Keratinocyte (primary cell): Measurements from ENCODE around the gene KLHL10. TPM values are rescaled to one million over a fixed set of nuclear protein-coding genes. Genes with fewer than 3 reads are reported as not detected.

ENCODE experiments used
- DNase-seq: peaks from one replicate; pipeline ENCODE4 v3.0.0-alpha.2; 2011; ENCODE audit warnings: low read depth, missing footprints, low spot score
- FAIRE-seq: peaks from 2 replicates; lab custom pipeline; 2011; peaks lifted over from hg19 to GRCh38; lab: Jason Lieb, UNC
- H2AFZ ChIP-seq: 2 replicates; pipeline ENCODE4 v1.6.0; 2012; ENCODE audit warnings: low read length, control low read depth, inconsistent platforms; ENCODE audit not compliant: control insufficient read depth
- H3K27ac ChIP-seq: 2 replicates; pipeline ENCODE4 v1.5.1; 2011; ENCODE audit warnings: low read length; ENCODE audit not compliant: control insufficient read depth, insufficient read depth
- H3K27me3 ChIP-seq: 3 replicates; pipeline ENCODE4 v1.6.0; 2011; ENCODE audit warnings: low read length; ENCODE audit not compliant: control insufficient read depth, insufficient read depth; ENCODE audit errors: extremely low read depth
- H3K36me3 ChIP-seq, 2 experiments: 2 replicates in 1 of 2; 3 replicates in 1 of 2; pipeline ENCODE4 v1.5.1; 2011; ENCODE audit warnings: low read length in 2 of 2, mild to moderate bottlenecking in 1 of 2; ENCODE audit not compliant: control insufficient read depth in 2 of 2, insufficient read depth in 2 of 2; ENCODE audit errors: extremely low read depth in 1 of 2
- H3K4me1 ChIP-seq: 3 replicates; pipeline ENCODE4 v1.5.1; 2011; ENCODE audit warnings: low read length; ENCODE audit not compliant: control insufficient read depth, insufficient read depth; ENCODE audit errors: extremely low read depth
- H3K4me2 ChIP-seq: 3 replicates; pipeline ENCODE4 v1.6.0; 2011; ENCODE audit warnings: low read depth, low read length; ENCODE audit not compliant: control insufficient read depth, insufficient read depth; ENCODE audit errors: extremely low read depth
- H3K4me3 ChIP-seq, 3 experiments: fragments of 200-600 bp in 1 of 3; sonication (generic) in 1 of 3; 2 replicates in 2 of 3; 3 replicates in 1 of 3; pipeline ENCODE4 v1.5.1; 2011 to 2016; ENCODE audit warnings: low read length in 3 of 3, mild to moderate bottlenecking in 3 of 3, control low read depth in 2 of 3, inconsistent platforms in 1 of 3, low read depth in 1 of 3, mixed read lengths in 1 of 3, mixed run types in 1 of 3, moderate library complexity in 1 of 3; ENCODE audit not compliant: control insufficient read depth in 2 of 3, insufficient read depth in 2 of 3; ENCODE audit errors: extremely low read depth in 1 of 3
- H3K79me2 ChIP-seq: 2 replicates; pipeline ENCODE4 v1.6.0; 2012; ENCODE audit warnings: low read length; ENCODE audit not compliant: control insufficient read depth, insufficient read depth
- H3K9ac ChIP-seq: 3 replicates; pipeline ENCODE4 v1.6.0; 2011; ENCODE audit warnings: low read length; ENCODE audit not compliant: control insufficient read depth, insufficient read depth; ENCODE audit errors: extremely low read depth
- H3K9me1 ChIP-seq: 3 replicates; pipeline ENCODE4 v1.6.0; 2011; ENCODE audit warnings: low read length; ENCODE audit not compliant: control insufficient read depth, insufficient read depth; ENCODE audit errors: extremely low read depth
- H3K9me3 ChIP-seq: 2 replicates; pipeline ENCODE4 v1.5.1; 2012; ENCODE audit warnings: low read depth, low read length; ENCODE audit not compliant: control insufficient read depth
- H4K20me1 ChIP-seq: 3 replicates; pipeline ENCODE4 v1.6.0; 2011; ENCODE audit warnings: low read length; ENCODE audit not compliant: control insufficient read depth, insufficient read depth; ENCODE audit errors: extremely low read depth
- CTCF ChIP-seq, 3 experiments: IDR thresholded peaks in 1 of 3; conservative IDR thresholded peaks in 1 of 3; optimal IDR thresholded peaks in 1 of 3; 2 replicates in 2 of 3; 3 replicates in 1 of 3; pipeline versions ENCODE3 to v1.5.1; 2011; ENCODE audit warnings: low read length in 3 of 3, mild to moderate bottlenecking in 3 of 3, moderate library complexity in 2 of 3, control low read depth in 1 of 3, inconsistent platforms in 1 of 3; ENCODE audit not compliant: insufficient read depth in 2 of 3; ENCODE audit errors: extremely low read depth in 1 of 3
- EZH2 ChIP-seq: IDR thresholded peaks from one replicate; pipeline ENCODE4 v1.6.1; 2012; ENCODE audit warnings: inconsistent platforms, mild to moderate bottlenecking, low read length, moderate library complexity
- dilution Hi-C: fragments of 300-500 bp; cut with MboI; formaldehyde crosslinking; loops from one replicate; pipeline ENCODE4 v1.7.0; 2020; ENCODE audit warnings: low sequenced_read_pairs; ENCODE audit not compliant: extremely low pct_ligation_motif_present
- polyA plus RNA-seq, 5 experiments: library from polyadenylated mRNA; depleted of rRNA in 3 of 5; stranded (reverse) in 3 of 5; stranded (forward) in 1 of 5; unstranded in 1 of 5; fragments of >200 nt; gene quantifications; 1 replicate in 1 of 5; 2 replicates in 3 of 5; 3 replicates in 1 of 5; pipeline versions ENCODE4 v1.2.1 to v1.2.3, GENCODE V29; 2011 to 2012; ENCODE audit warnings: missing spikeins in 2 of 5, low read depth in 1 of 5, low replicate concordance in 1 of 5

The KLHL10 gene
- polyA plus RNA-seq, 1 donor (not counting 4 experiments of a cell fraction or from before 2014, with no cell fraction given), result 0.21 TPM

GRCh38 chr17:41885733-41886132 is 48.1 kb downstream of the KLHL10 start:
- peaks cover 64 to 71% of the 10 kb centered on the region in 2 experiments for H3K36me3 ChIP-seq
- H3K27ac ChIP-seq, result no peak overlapping the region
- no peaks in the 10 kb centered on the region for H3K9me3 ChIP-seq
- DNase-seq, result no peak
- H3K4me2 ChIP-seq, result no peak overlapping the region
- H3K79me2 ChIP-seq, result peaks cover 16% of the 10 kb centered on the region
- dilution Hi-C loops, result no loop called here
- FAIRE-seq, result no peak
- H3K27me3 ChIP-seq, result no peaks in the 10 kb centered on the region
- H3K9ac ChIP-seq, result no peak overlapping the region
- no peaks in the 10 kb centered on the region for H3K4me1 ChIP-seq
- no peaks in the 10 kb centered on the region for H3K9me1 ChIP-seq
- no peak overlapping the region for H3K4me3 ChIP-seq
- TF ChIP-seq CTCF (optimal IDR thresholded peaks at IDR 0.05 in 1 of 3, IDR thresholded peaks at IDR 0.05 in 1 of 3, conservative IDR thresholded peaks at IDR 0.05 in 1 of 3; ENCODE audit: extremely low read depth in 1 of 3, insufficient read depth in 2 of 3, low read length in 3 of 3) (peak in 1 of 3 experiments; percentile 19), EZH2 (no peak)
- H4K20me1 ChIP-seq, result peaks cover 2% of the 10 kb centered on the region
- H2AFZ ChIP-seq, result no peak overlapping the region

DNA sequence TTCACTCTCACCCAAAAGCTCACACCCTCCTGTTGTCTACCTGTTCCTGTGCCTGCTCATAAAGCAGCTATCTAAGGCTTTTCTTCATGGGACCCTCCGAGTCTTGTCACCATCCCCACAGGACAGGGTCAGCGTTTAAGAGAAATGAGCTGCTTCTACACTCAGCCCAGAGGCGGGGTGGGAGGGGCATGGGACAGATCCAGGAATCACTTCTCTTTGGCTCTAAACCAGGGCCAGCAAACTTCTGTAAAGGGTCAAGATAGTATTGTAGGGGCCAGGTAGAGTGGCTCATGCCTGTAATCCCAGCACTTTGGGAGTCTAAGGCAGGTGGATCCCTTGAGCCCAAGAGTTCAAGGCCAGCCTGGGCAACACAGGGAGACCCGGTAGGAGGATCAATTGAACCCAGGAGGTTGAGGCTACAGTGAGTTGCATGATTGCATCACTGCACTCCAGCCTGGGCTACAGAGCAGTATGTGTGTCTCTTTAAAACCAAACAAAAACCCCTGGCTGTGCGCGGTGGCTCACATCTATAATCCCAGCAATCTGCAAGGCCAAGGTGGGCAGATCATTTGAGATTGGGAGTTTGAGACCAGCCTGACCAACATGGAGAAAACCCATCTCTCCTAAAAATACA is 50.8 kb downstream of the KLHL10 start:
- Histone ChIP-seq H3K9ac (no peak overlapping the region), H4K20me1 (peaks cover 9% of the 10 kb centered on the region), H3K4me1 (no peaks in the 10 kb centered on the region), H2AFZ (no peak overlapping the region), H3K36me3 (peaks cover 66 to 80% of the 10 kb centered on the region in 2 experiments), H3K9me1 (no peaks in the 10 kb centered on the region), H3K27ac (no peak overlapping the region), H3K27me3 (no peaks in the 10 kb centered on the region), H3K79me2 (peaks cover 17% of the 10 kb centered on the region), H3K4me3 (no peak overlapping the region), H3K4me2 (no peak overlapping the region), H3K9me3 (no peaks in the 10 kb centered on the region)
- TF ChIP-seq CTCF (optimal IDR thresholded peaks at IDR 0.05 in 1 of 3, IDR thresholded peaks at IDR 0.05 in 1 of 3, conservative IDR thresholded peaks at IDR 0.05 in 1 of 3; ENCODE audit: extremely low read depth in 1 of 3, insufficient read depth in 2 of 3, low read length in 3 of 3) (no peak), EZH2 (no peak)
- DNase-seq, result no peak
- no peak for FAIRE-seq
- dilution Hi-C loops, result no loop called here
